Uterus (tissue), 4 donors: ENCODE measurements around the gene TK1. TPM values are rescaled to one million over a fixed set of nuclear protein-coding genes. Genes with fewer than 3 reads are reported as not detected.

Experiments used
- DNase-seq, 2 donors: peaks; one replicate each; pipeline ENCODE4 v3.0.0-alpha.2; 2019 to 2020
- H3K27ac ChIP-seq, 2 donors: fragments of 200-600 bp; sonication (generic); 1 replicate in 1 of 2; 2 replicates in 1 of 2; pipeline ENCODE4 v1.5.1; 2016 to 2018
- H3K27me3 ChIP-seq, 2 donors: fragments of 200-600 bp; sonication (generic); one replicate each; pipeline ENCODE4 v1.5.1; 2018 to 2019; ENCODE audit warnings: control low read depth in 1 of 2
- H3K36me3 ChIP-seq, 2 donors: fragments of 200-600 bp; sonication (generic); one replicate each; pipeline ENCODE4 v1.5.1; 2019; ENCODE audit warnings: control low read depth in 1 of 2
- H3K4me1 ChIP-seq, 2 donors: fragments of 200-600 bp; sonication (generic); one replicate each; pipeline ENCODE4 v1.5.1; 2018 to 2019; ENCODE audit warnings: control low read depth in 1 of 2
- H3K4me3 ChIP-seq, 2 donors: fragments of 200-600 bp; sonication (generic); 1 replicate in 1 of 2; 2 replicates in 1 of 2; pipeline ENCODE4 v1.5.1; 2018 to 2019; ENCODE audit warnings: mild to moderate bottlenecking in 1 of 2
- H3K9me3 ChIP-seq, 2 donors: fragments of 200-600 bp; sonication (generic); one replicate each; pipeline ENCODE4 v1.5.1; 2019; ENCODE audit warnings: control low read depth in 1 of 2
- POLR2A ChIP-seq, 2 donors: fragments of 450-650 bp; IDR thresholded peaks; one replicate each; pipeline ENCODE4 v1.6.1; 2016; ENCODE audit warnings: antibody characterized with exemption in 2 of 2, mild to moderate bottlenecking in 1 of 2, moderate library complexity in 1 of 2
- intact Hi-C: fragments of 100-400 bp; cut with DNase I; formaldehyde crosslinking; loops from one replicate; pipeline ENCODE4 v1.15.1; 2023; ENCODE audit warnings: low total_unique reads
- total RNA-seq, 4 donors: library from RNA; depleted of rRNA in 3 of 4; stranded (reverse); fragments of >200 nt in 3 of 4; gene quantifications; one replicate each; pipeline versions ENCODE4 v1.1.0 to v1.2.4, GENCODE V29; 2014 to 2023
- TF ChIP-seq, protein P1 (sequence below), 4 experiments: fragments of 200-600 bp in 2 of 4; fragments of 450-650 bp in 2 of 4; sonication (generic) in 2 of 4; IDR thresholded peaks; one replicate each; pipeline ENCODE4 v1.5.1; 2016 to 2019; ENCODE audit warnings: antibody characterized with exemption in 4 of 4, mild to moderate bottlenecking in 2 of 4, moderate library complexity in 1 of 4
- donor health status: DM: yes; HTN: yes; CAD: no.

Gene TK1
- total RNA-seq, 4 donors from 2014 or later, result 1.4 to 40.8 TPM; not detected in 2

DNA sequence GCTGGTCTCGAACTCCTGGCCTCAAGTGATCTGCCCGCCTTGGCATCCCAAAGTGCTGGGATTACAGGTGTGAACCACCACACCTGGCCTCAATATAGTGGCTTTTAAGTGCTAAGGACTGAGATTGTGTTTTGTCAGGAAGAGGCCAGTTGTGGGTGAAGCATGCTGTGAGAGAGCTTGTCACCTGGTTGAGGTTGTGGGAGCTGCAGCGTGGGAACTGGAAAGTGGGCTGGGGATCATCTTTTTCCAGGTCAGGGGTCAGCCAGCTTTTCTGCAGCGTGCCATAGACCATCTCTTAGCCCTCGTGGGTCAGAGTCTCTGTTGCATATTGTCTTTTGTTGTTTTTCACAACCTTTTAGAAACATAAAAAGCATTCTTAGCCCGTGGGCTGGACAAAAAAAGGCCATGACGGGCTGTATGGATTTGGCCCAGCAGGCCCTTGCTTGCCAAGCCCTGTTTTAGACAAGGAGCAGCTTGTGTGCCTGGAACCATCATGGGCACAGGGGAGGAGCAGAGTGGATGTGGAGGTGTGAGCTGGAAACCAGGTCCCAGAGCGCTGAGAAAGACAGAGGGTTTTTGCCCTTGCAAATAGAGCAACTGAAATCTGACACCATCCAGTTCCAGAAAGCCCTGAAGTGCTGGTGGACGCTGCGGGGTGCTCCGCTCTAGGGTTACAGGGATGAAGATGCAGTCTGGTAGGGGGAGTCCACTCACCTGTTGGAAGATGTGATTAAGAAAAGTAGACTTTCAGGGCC is 32.7 kb upstream of the TK1 start:
- no peak overlapping the region for H3K4me3 ChIP-seq
- no peak for DNase-seq
- intact Hi-C loops, result no loop called here
- TF ChIP-seq, protein P1, sequence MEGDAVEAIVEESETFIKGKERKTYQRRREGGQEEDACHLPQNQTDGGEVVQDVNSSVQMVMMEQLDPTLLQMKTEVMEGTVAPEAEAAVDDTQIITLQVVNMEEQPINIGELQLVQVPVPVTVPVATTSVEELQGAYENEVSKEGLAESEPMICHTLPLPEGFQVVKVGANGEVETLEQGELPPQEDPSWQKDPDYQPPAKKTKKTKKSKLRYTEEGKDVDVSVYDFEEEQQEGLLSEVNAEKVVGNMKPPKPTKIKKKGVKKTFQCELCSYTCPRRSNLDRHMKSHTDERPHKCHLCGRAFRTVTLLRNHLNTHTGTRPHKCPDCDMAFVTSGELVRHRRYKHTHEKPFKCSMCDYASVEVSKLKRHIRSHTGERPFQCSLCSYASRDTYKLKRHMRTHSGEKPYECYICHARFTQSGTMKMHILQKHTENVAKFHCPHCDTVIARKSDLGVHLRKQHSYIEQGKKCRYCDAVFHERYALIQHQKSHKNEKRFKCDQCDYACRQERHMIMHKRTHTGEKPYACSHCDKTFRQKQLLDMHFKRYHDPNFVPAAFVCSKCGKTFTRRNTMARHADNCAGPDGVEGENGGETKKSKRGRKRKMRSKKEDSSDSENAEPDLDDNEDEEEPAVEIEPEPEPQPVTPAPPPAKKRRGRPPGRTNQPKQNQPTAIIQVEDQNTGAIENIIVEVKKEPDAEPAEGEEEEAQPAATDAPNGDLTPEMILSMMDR (IDR thresholded peaks at IDR 0.05), result no peak
- TF ChIP-seq POLR2A (IDR thresholded peaks at IDR 0.05), result no peak
- no peak overlapping the region for H3K27ac ChIP-seq
- no peaks in the 10 kb centered on the region for H3K27me3 ChIP-seq
- H3K4me1 ChIP-seq, result no peaks in the 10 kb centered on the region
- no peaks in the 10 kb centered on the region for H3K36me3 ChIP-seq
- no peaks in the 10 kb centered on the region for H3K9me3 ChIP-seq

DNA sequence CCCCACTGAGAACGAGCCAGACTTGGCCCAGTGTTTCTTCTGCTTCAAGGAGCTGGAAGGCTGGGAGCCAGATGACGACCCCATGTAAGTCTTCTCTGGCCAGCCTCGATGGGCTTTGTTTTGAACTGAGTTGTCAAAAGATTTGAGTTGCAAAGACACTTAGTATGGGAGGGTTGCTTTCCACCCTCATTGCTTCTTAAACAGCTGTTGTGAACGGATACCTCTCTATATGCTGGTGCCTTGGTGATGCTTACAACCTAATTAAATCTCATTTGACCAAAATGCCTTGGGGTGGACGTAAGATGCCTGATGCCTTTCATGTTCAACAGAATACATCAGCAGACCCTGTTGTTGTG is 27.8 kb upstream of the TK1 start:
- Histone ChIP-seq H3K27me3 (no peaks in the 10 kb centered on the region), H3K27ac (no peak overlapping the region), H3K4me1 (peaks cover 0 to 3% of the 10 kb centered on the region in 2 donors), H3K9me3 (no peaks in the 10 kb centered on the region), H3K36me3 (no peaks in the 10 kb centered on the region), H3K4me3 (peak overlapping the region in 1 of 2 donors; percentile 12)
- DNase-seq, result no peak
- intact Hi-C loops, result no loop called here
- TF ChIP-seq POLR2A (IDR thresholded peaks at IDR 0.05), result no peak
- TF ChIP-seq, protein P1 (IDR thresholded peaks at IDR 0.05), result no peak

DNA sequence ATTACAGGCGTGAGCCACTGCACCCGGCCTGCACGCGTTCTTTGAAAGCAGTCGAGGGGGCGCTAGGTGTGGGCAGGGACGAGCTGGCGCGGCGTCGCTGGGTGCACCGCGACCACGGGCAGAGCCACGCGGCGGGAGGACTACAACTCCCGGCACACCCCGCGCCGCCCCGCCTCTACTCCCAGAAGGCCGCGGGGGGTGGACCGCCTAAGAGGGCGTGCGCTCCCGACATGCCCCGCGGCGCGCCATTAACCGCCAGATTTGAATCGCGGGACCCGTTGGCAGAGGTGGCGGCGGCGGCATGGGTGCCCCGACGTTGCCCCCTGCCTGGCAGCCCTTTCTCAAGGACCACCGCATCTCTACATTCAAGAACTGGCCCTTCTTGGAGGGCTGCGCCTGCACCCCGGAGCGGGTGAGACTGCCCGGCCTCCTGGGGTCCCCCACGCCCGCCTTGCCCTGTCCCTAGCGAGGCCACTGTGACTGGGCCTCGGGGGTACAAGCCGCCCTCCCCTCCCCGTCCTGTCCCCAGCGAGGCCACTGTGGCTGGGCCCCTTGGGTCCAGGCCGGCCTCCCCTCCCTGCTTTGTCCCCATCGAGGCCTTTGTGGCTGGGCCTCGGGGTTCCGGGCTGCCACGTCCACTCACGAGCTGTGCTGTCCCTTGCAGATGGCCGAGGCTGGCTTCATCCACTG is 27.3 kb upstream of the TK1 start, which contains the start of gene BIRC5:
TSS of gene BIRC5 (plus strand) at position 238 of the 690 bp plus-strand sequence. CDS start at position 302, 64 bp downstream.
- Histone ChIP-seq H3K9me3 (no peaks in the 10 kb centered on the region), H3K27me3 (no peaks in the 10 kb centered on the region), H3K36me3 (no peaks in the 10 kb centered on the region), H3K27ac (no peak within 1 kb of the TSS), H3K4me3 (peak within 1 kb of the TSS; percentile 12 to 13), H3K4me1 (peaks cover 0 to 3% of the 10 kb centered on the region in 2 donors)
- intact Hi-C loops, result no loop called here
- TF ChIP-seq POLR2A (IDR thresholded peaks at IDR 0.05), result no peak
- TF ChIP-seq, protein P1 (IDR thresholded peaks at IDR 0.05), result peak in 1 of 4 experiments; percentile 37
- DNase-seq, result peak; percentile 82 to 84

DNA sequence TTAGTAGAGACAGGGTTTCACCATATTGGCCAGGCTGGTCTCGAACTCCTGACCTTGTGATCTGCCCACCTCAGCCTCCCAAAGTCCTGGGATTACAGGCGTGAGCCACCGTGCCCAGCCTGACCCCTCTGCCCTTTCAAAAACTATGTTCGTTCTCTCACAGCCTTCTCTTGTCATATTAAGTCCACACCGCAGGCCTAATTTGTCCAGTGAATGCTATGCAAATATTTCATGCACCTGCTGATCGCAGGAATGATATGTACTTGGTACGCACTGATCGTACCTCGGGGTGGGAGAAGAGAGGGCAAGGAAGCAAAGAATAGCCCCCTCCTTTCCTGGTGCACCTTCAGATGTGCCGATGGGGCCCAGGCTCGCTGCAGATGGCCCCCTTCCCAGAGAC is 24.2 kb upstream of the TK1 start:
- Histone ChIP-seq H3K4me1 (peaks cover 0 to 3% of the 10 kb centered on the region in 2 donors), H3K27me3 (no peaks in the 10 kb centered on the region), H3K9me3 (no peaks in the 10 kb centered on the region), H3K36me3 (no peaks in the 10 kb centered on the region), H3K4me3 (no peak overlapping the region), H3K27ac (no peak overlapping the region)
- intact Hi-C loops, result no loop called here
- TF ChIP-seq, protein P1 (IDR thresholded peaks at IDR 0.05), result no peak
- no peak for TF ChIP-seq POLR2A (IDR thresholded peaks at IDR 0.05)
- DNase-seq, result no peak

DNA sequence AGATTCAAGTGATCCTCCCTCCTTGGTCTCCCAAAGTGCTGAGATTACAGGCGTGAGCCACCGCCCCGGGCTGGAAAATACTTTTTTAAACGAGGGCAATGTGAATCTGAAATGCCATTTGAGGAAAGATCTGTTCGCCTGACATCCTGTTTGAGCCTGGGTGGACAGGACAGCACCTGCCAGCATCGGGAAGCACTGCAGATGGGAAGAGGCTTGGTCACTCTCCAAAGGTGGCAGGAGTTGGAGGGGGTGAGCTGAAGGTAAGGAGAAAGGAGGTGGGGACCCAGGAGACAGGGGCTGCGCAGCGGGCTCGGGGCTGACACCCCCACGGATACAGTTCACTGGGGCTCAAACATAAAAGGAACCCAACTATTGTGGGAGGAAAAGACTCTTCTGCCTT is 23.3 kb upstream of the TK1 start:
- Histone ChIP-seq H3K27ac (no peak overlapping the region), H3K9me3 (no peaks in the 10 kb centered on the region), H3K27me3 (no peaks in the 10 kb centered on the region), H3K4me1 (peaks cover 0 to 3% of the 10 kb centered on the region in 2 donors), H3K36me3 (no peaks in the 10 kb centered on the region), H3K4me3 (no peak overlapping the region)
- no peak for TF ChIP-seq POLR2A (IDR thresholded peaks at IDR 0.05)
- TF ChIP-seq, protein P1 (IDR thresholded peaks at IDR 0.05), result no peak
- DNase-seq, result no peak
- intact Hi-C loops, result no loop called here
